DND-41 (cell line): ENCODE measurements around the gene AFF1.

Experiments
- CTCF ChIP-seq: IDR thresholded peaks from 2 replicates; pipeline ENCODE4 v1.5.1; 2012; ENCODE audit warnings: borderline replicate concordance, low read length, moderate library complexity, mild to moderate bottlenecking; ENCODE audit not compliant: poor library complexity, severe bottlenecking; ENCODE audit errors: extremely low read depth
- EZH2 ChIP-seq: IDR thresholded peaks from 3 replicates; pipeline ENCODE4 v1.6.1; 2012; ENCODE audit warnings: borderline replicate concordance, low read depth, mild to moderate bottlenecking, moderate library complexity, low read length, inconsistent platforms; ENCODE audit not compliant: severe bottlenecking

GRCh38 chr4:87077914-87078585 is 143.2 kb downstream of the AFF1 start:
- TF ChIP-seq EZH2 (no peak), CTCF (no peak)
